Memory B cell (primary cell): ENCODE results near the gene KSR1.

Experiments
- ATAC-seq: fragments of 150-1000 bp; cut with Tn5 transposase; 2 replicates; pipeline ENCODE4 v1.10.0; 2021; ENCODE audit warnings: low read depth, mild to moderate bottlenecking, moderate library complexity
- DNase-seq, 2 donors: peaks; one replicate each; pipeline ENCODE4 v3.0.0; 2022; ENCODE audit warnings: low spot score in 2 of 2
- H3K27ac Mint-ChIP-seq: one replicate; pipeline ENCODE4 v1.8.0; 2022; ENCODE audit warnings: mild to moderate bottlenecking, moderate library complexity, mixed read lengths
- H3K27me3 Mint-ChIP-seq: one replicate; pipeline ENCODE4 v1.8.0; 2022; ENCODE audit warnings: mixed read lengths
- H3K36me3 Mint-ChIP-seq: one replicate; pipeline ENCODE4 v1.8.0; 2022; ENCODE audit warnings: mild to moderate bottlenecking, mixed read lengths
- H3K4me1 Mint-ChIP-seq: one replicate; pipeline ENCODE4 v1.8.0; 2022; ENCODE audit warnings: mixed read lengths
- H3K4me3 Mint-ChIP-seq: one replicate; pipeline ENCODE4 v1.8.0; 2022; ENCODE audit warnings: mild to moderate bottlenecking, moderate library complexity, mixed read lengths
- H3K9me3 Mint-ChIP-seq: one replicate; pipeline ENCODE4 v1.8.0; 2022; ENCODE audit warnings: mixed read lengths

KSR1 gene

GRCh38 chr17:27674335-27674734 is 218.1 kb downstream of the KSR1 start:
- Mint-ChIP-seq H3K4me1 (no peaks in the 10 kb centered on the region), H3K27me3 (peaks cover 7% of the 10 kb centered on the region), H3K36me3 (no peaks in the 10 kb centered on the region), H3K4me3 (no peak overlapping the region), H3K9me3 (no peaks in the 10 kb centered on the region), H3K27ac (no peak overlapping the region)
- DNase-seq, result no peak
- no peak for ATAC-seq
